ENCODE measurements around the gene PHF12. TPM values are rescaled to one million over a fixed set of nuclear protein-coding genes. Genes with fewer than 3 reads are reported as not detected.

The PHF12 gene
- total RNA-seq (2021), result 36.0 and 48.4 TPM in 2 replicates
- percentile 82 among the genes with signal in this experiment for Bru-seq, nascent RNA
- percentile 82 among the genes with signal in this experiment for BruChase-seq, experiment 1, labeled RNA remaining after a 2-hour chase
- BruChase-seq, experiment 2, labeled RNA remaining after a 6-hour chase, result percentile 79 among the genes with signal in this experiment
- long read RNA-seq, full-length matches to known transcripts, result 4 of 26 reads
- long read RNA-seq, partial matches to known transcripts, result 15 of 26 reads
- long read RNA-seq, other reads (novel, unspliced or antisense), result 7 of 26 reads

GRCh38 chr17:28951428-28951990, at the start of gene PHF12:
TSS of gene PHF12 (minus strand) at chr17:28951518. CDS start at chr17:28950960, 558 bp downstream.
- no TSS peak for BruUV-seq (replicated peaks)
- Histone ChIP-seq H3F3A (ENCODE audit: insufficient read depth, low read depth) (peaks cover 34% of the 10 kb centered on the region), H3K9me3 (ENCODE audit: insufficient read depth, low read depth) (no peaks in the 10 kb centered on the region), H2AFZ (peak within 1 kb of the TSS; percentile 83), H3K27me3 (ENCODE audit: insufficient read depth, low read depth) (no peaks in the 10 kb centered on the region), H3K4me1 (replicated peaks; ENCODE audit: insufficient read depth) (peaks cover 24% of the 10 kb centered on the region), H3K36me3 (ENCODE audit: low read depth) (peaks cover 21% of the 10 kb centered on the region), H3K9me2 (ENCODE audit: insufficient read depth) (no peaks in the 10 kb centered on the region), H3K4me2 (peak within 1 kb of the TSS; percentile 99), H3K27ac (peak within 1 kb of the TSS; percentile 94), H3K79me2 (ENCODE audit: low read depth) (peaks cover 48% of the 10 kb centered on the region), H3K4me3 (peak within 1 kb of the TSS; percentile 97), H4K20me1 (ENCODE audit: insufficient read depth) (peaks cover 22% of the 10 kb centered on the region)
- TF ChIP-seq CTCF (conservative IDR thresholded peaks at IDR 0.05), result no peak
- TF ChIP-seq EZH2 (IDR thresholded peaks at IDR 0.05; ENCODE audit: low read depth), result no peak
- intact Hi-C loops (cut with micrococcal nuclease; ENCODE audit: unreplicated experiment), result loop anchor here (2.0 to 5.0 kb wide), 4 partner anchors 156 to 616 kb away; partner anchors contain the start of genes ABHD15, RPL23A and TP53I13
- ChIA-PET POLR2A (ENCODE audit: unreplicated experiment) (interaction anchor here (0.5 to 1.4 kb wide), 16 partner anchors 52 to 1153 kb away, joined by 3 to 35 read pairs (median 4); partner anchors contain the start of genes NEK8, NUFIP2, RPL23A and SDF2), CTCF (interaction anchor here (0.6 to 1.1 kb wide), 5 partner anchors 14 to 232 kb away, joined by 3 to 15 read pairs (median 4); partner anchors contain the start of genes RPL23A and TLCD1)
- DNase-seq, result peak; percentile 99

- Histone ChIP-seq H3K4me1 (replicated peaks; ENCODE audit: insufficient read depth) (0 out of 2 replicates have a peak, but pooled peaks cover 4% of the 10 kb centered on the region), H3K4me3 (no peak overlapping the region), H3K9me2 (ENCODE audit: insufficient read depth) (no peaks in the 10 kb centered on the region), H3K27ac (no peak overlapping the region), H3K79me2 (ENCODE audit: low read depth) (no peaks in the 10 kb centered on the region), H3K36me3 (ENCODE audit: low read depth) (no peaks in the 10 kb centered on the region), H4K20me1 (ENCODE audit: insufficient read depth) (no peaks in the 10 kb centered on the region), H3K9me3 (ENCODE audit: insufficient read depth, low read depth) (no peaks in the 10 kb centered on the region), H3K27me3 (ENCODE audit: insufficient read depth, low read depth) (peaks cover 85% of the 10 kb centered on the region), H2AFZ (no peak overlapping the region), H3F3A (ENCODE audit: insufficient read depth, low read depth) (no peaks in the 10 kb centered on the region), H3K4me2 (no peak overlapping the region)
- BruUV-seq (replicated peaks), result no TSS peak
- DNase-seq, result no peak
- ChIA-PET POLR2A (ENCODE audit: unreplicated experiment) (interaction anchor here (0.7 kb wide), 1 partner anchor 19 kb away, joined by 3 read pairs; no protein-coding TSS in a partner anchor), CTCF (no interaction called here)
- TF ChIP-seq EZH2 (IDR thresholded peaks at IDR 0.05; ENCODE audit: low read depth) (no peak), CTCF (conservative IDR thresholded peaks at IDR 0.05) (no peak)
- intact Hi-C loops (cut with micrococcal nuclease; ENCODE audit: unreplicated experiment), result no loop called here
Measured at GRCh38 chr17:29000973-29001372, 49.7 kb upstream of the PHF12 start.

- Histone ChIP-seq H3K27me3 (ENCODE audit: insufficient read depth, low read depth) (peaks cover 73% of the 10 kb centered on the region), H3K36me3 (ENCODE audit: low read depth) (no peaks in the 10 kb centered on the region), H2AFZ (no peak overlapping the region), H3K9me2 (ENCODE audit: insufficient read depth) (no peaks in the 10 kb centered on the region), H3K4me3 (no peak overlapping the region), H3K79me2 (ENCODE audit: low read depth) (no peaks in the 10 kb centered on the region), H3K27ac (no peak overlapping the region), H3K9me3 (ENCODE audit: insufficient read depth, low read depth) (no peaks in the 10 kb centered on the region), H3F3A (ENCODE audit: insufficient read depth, low read depth) (no peaks in the 10 kb centered on the region), H3K4me2 (no peak overlapping the region), H4K20me1 (ENCODE audit: insufficient read depth) (no peaks in the 10 kb centered on the region), H3K4me1 (replicated peaks; ENCODE audit: insufficient read depth) (0 out of 2 replicates have a peak, but pooled peaks cover 4% of the 10 kb centered on the region)
- intact Hi-C loops (cut with micrococcal nuclease; ENCODE audit: unreplicated experiment), result no loop called here
- ChIA-PET POLR2A (ENCODE audit: unreplicated experiment) (interaction anchor here (0.6 kb wide), 1 partner anchor 19 kb away, joined by 3 read pairs; no protein-coding TSS in a partner anchor), CTCF (no interaction called here)
- no peak for DNase-seq
- TF ChIP-seq EZH2 (IDR thresholded peaks at IDR 0.05; ENCODE audit: low read depth) (no peak), CTCF (conservative IDR thresholded peaks at IDR 0.05) (no peak)
- BruUV-seq (replicated peaks), result no TSS peak
Measured at GRCh38 chr17:28999206-28999605, 47.9 kb upstream of the PHF12 start.
